ENCODE measurements around the gene APBA3.

APBA3 gene

GRCh38 chr19:3796358-3796757 lies 34.9 kb upstream of the APBA3 start:
- Mint-ChIP-seq H3K9me3 (peaks cover 6% of the 10 kb centered on the region), H3K36me3 (peaks cover 6% of the 10 kb centered on the region), H3K4me1 (peaks cover 47% of the 10 kb centered on the region), H3K4me3 (no peak overlapping the region), H3K27ac (no peak overlapping the region)
- ATAC-seq (no peak), DNase-seq (ENCODE audit: low spot score in 2 of 2) (no peak)

- Mint-ChIP-seq H3K4me3 (no peak overlapping the region), H3K9me3 (peaks cover 6% of the 10 kb centered on the region), H3K27ac (no peak overlapping the region), H3K4me1 (peaks cover 48% of the 10 kb centered on the region), H3K36me3 (peaks cover 4% of the 10 kb centered on the region)
- no peak for DNase-seq (ENCODE audit: low spot score in 2 of 2)
- no peak for ATAC-seq
These were observed 32.3 kb upstream of the APBA3 start for GRCh38 chr19:3793799-3794198.

- H3K27ac Mint-ChIP-seq: no peak overlapping the region
- ATAC-seq: no peak
These were observed 30.6 kb upstream of the APBA3 start for GRCh38 chr19:3792114-3792513.

GRCh38 chr19:3790941-3791340 lies 29.4 kb upstream of the APBA3 start:
- Mint-ChIP-seq H3K27ac (peak overlapping the region; percentile 35), H3K4me3 (no peak overlapping the region), H3K36me3 (peaks cover 6% of the 10 kb centered on the region), H3K9me3 (no peaks in the 10 kb centered on the region), H3K4me1 (peaks cover 33% of the 10 kb centered on the region)
- ATAC-seq (no peak), DNase-seq (ENCODE audit: low spot score in 2 of 2) (no peak)

More at GRCh38 chr19:3792114-3792513, 30.6 kb upstream of the APBA3 start:
- no peak for DNase-seq (ENCODE audit: low spot score in 2 of 2)
- peaks cover 6% of the 10 kb centered on the region for H3K9me3 Mint-ChIP-seq
- peaks cover 6% of the 10 kb centered on the region for H3K36me3 Mint-ChIP-seq
- no peak overlapping the region for H3K4me3 Mint-ChIP-seq
- peaks cover 40% of the 10 kb centered on the region for H3K4me1 Mint-ChIP-seq

GRCh38 chr19:3790209-3790734 lies 28.8 kb upstream of the APBA3 start:
- H3K4me1 Mint-ChIP-seq: peaks cover 33% of the 10 kb centered on the region
- ATAC-seq (no peak), DNase-seq (ENCODE audit: low spot score in 2 of 2) (no peak)
- peak overlapping the region; percentile 35 for H3K27ac Mint-ChIP-seq
- H3K36me3 Mint-ChIP-seq: peaks cover 6% of the 10 kb centered on the region
- H3K9me3 Mint-ChIP-seq: no peaks in the 10 kb centered on the region
- H3K4me3 Mint-ChIP-seq: no peak overlapping the region

GRCh38 chr19:3788996-3789778 lies 27.7 kb upstream of the APBA3 start:
- peak in 1 of 2 donors; percentile 65 for DNase-seq (ENCODE audit: low spot score in 2 of 2)

GRCh38 chr19:3785938-3786824 lies 24.7 kb upstream of the APBA3 start, which contains the start of gene MATK:
MATK (minus strand) TSS chr19:3786381; CDS start chr19:3785135, 1,246 bp downstream.
- DNase-seq (ENCODE audit: low spot score in 2 of 2) (peak in 1 of 2 donors; percentile 71), ATAC-seq (peak; percentile 53)
- Mint-ChIP-seq H3K27ac (peak within 1 kb of the TSS; percentile 68), H3K36me3 (peaks cover 32% of the 10 kb centered on the region), H3K9me3 (peaks cover 9% of the 10 kb centered on the region), H3K4me1 (peaks cover 43% of the 10 kb centered on the region), H3K4me3 (peak within 1 kb of the TSS; percentile 74)

More at GRCh38 chr19:3788996-3789778, 27.7 kb upstream of the APBA3 start:
- Mint-ChIP-seq H3K4me3 (peak overlapping the region; percentile 65), H3K36me3 (peaks cover 14% of the 10 kb centered on the region), H3K9me3 (no peaks in the 10 kb centered on the region), H3K27ac (peak overlapping the region; percentile 74), H3K4me1 (peaks cover 41% of the 10 kb centered on the region)
- peak; percentile 69 for ATAC-seq

- ATAC-seq: peak; percentile 29
- Mint-ChIP-seq H3K36me3 (peaks cover 32% of the 10 kb centered on the region), H3K4me3 (peak overlapping the region; percentile 74), H3K27ac (peak overlapping the region; percentile 68), H3K4me1 (peaks cover 40% of the 10 kb centered on the region), H3K9me3 (peaks cover 9% of the 10 kb centered on the region)
- DNase-seq (ENCODE audit: low spot score in 2 of 2): no peak
These were observed 24.0 kb upstream of the APBA3 start for GRCh38 chr19:3785451-3785937.

- DNase-seq (ENCODE audit: low spot score in 2 of 2) (no peak), ATAC-seq (no peak)
- peak overlapping the region; percentile 74 for H3K4me3 Mint-ChIP-seq
- H3K27ac Mint-ChIP-seq: peak overlapping the region; percentile 68
- peaks cover 32% of the 10 kb centered on the region for H3K36me3 Mint-ChIP-seq
- H3K4me1 Mint-ChIP-seq: peaks cover 33% of the 10 kb centered on the region
- peaks cover 9% of the 10 kb centered on the region for H3K9me3 Mint-ChIP-seq
These were observed 23.3 kb upstream of the APBA3 start for GRCh38 chr19:3784607-3785450.

GRCh38 chr19:3783660-3784584 lies 22.4 kb upstream of the APBA3 start:
- peaks cover 29% of the 10 kb centered on the region for H3K36me3 Mint-ChIP-seq
- H3K9me3 Mint-ChIP-seq: peaks cover 9% of the 10 kb centered on the region
- peak overlapping the region; percentile 74 for H3K4me3 Mint-ChIP-seq
- peak in 1 of 2 donors; percentile 43 for DNase-seq (ENCODE audit: low spot score in 2 of 2)
- ATAC-seq: peak; percentile 63
- H3K27ac Mint-ChIP-seq: peak overlapping the region; percentile 68
- peaks cover 26% of the 10 kb centered on the region for H3K4me1 Mint-ChIP-seq

GRCh38 chr19:3782903-3783302 lies 21.4 kb upstream of the APBA3 start:
- H3K4me3 Mint-ChIP-seq: no peak overlapping the region
- peaks cover 25% of the 10 kb centered on the region for H3K36me3 Mint-ChIP-seq
- ATAC-seq (no peak), DNase-seq (ENCODE audit: low spot score in 2 of 2) (no peak)
- H3K4me1 Mint-ChIP-seq: peaks cover 22% of the 10 kb centered on the region
- peaks cover 9% of the 10 kb centered on the region for H3K9me3 Mint-ChIP-seq
- H3K27ac Mint-ChIP-seq: no peak overlapping the region

- Mint-ChIP-seq H3K36me3 (peaks cover 25% of the 10 kb centered on the region), H3K27ac (peak overlapping the region; percentile 7), H3K4me3 (no peak overlapping the region), H3K4me1 (peaks cover 22% of the 10 kb centered on the region), H3K9me3 (peaks cover 9% of the 10 kb centered on the region)
- ATAC-seq (no peak), DNase-seq (ENCODE audit: low spot score in 2 of 2) (no peak)
These were observed 20.8 kb upstream of the APBA3 start for GRCh38 chr19:3782330-3782729.

GRCh38 chr19:3781603-3782002 lies 20.1 kb upstream of the APBA3 start:
- peak overlapping the region; percentile 7 for H3K27ac Mint-ChIP-seq
- DNase-seq (ENCODE audit: low spot score in 2 of 2): no peak

More at GRCh38 chr19:3781603-3782002, 20.1 kb upstream of the APBA3 start:
- H3K9me3 Mint-ChIP-seq: peaks cover 9% of the 10 kb centered on the region
- H3K4me1 Mint-ChIP-seq: peaks cover 22% of the 10 kb centered on the region
- no peak for ATAC-seq
- H3K36me3 Mint-ChIP-seq: peaks cover 26% of the 10 kb centered on the region
- H3K4me3 Mint-ChIP-seq: no peak overlapping the region

All from stimulated activated effector memory CD8-positive, alpha-beta T cell treated with anti-CD3 and anti-CD28 coated beads, Interleukin-12 subunit alpha, Interleukin-12 subunit beta, amount 100 ng/mL, for 72 hours (primary cell).